Lower lobe of right lung (tissue), 2 donors: Measurements from ENCODE around the gene NMT1. TPM values are rescaled to one million over a fixed set of nuclear protein-coding genes. Genes with fewer than 3 reads are reported as not detected.
"Not testable (repeated sequence)": the region's sequence is repeated elsewhere in the genome, so short reads cannot be mapped to it uniquely, and the experiment has no call there.

ENCODE experiments used
- ATAC-seq, 2 donors: fragments of 200-7000 bp; cut with Tn5 transposase; one replicate each; pipeline ENCODE4 v1.9.1; 2020 to 2022; ENCODE audit warnings: mild to moderate bottlenecking in 2 of 2, moderate library complexity in 2 of 2
- DNase-seq: peaks from one replicate; pipeline ENCODE4 v3.0.0-alpha.2; 2020
- H3K27ac ChIP-seq: fragments of 200-600 bp; one replicate; pipeline ENCODE4 v1.8.0; 2022
- H3K27me3 ChIP-seq: fragments of 200-600 bp; one replicate; pipeline ENCODE4 v1.8.0; 2022; ENCODE audit warnings: low read depth
- H3K36me3 ChIP-seq: fragments of 200-600 bp; one replicate; pipeline ENCODE4 v1.8.0; 2022; ENCODE audit warnings: mild to moderate bottlenecking
- H3K4me1 ChIP-seq: fragments of 200-600 bp; one replicate; pipeline ENCODE4 v1.8.0; 2022
- H3K4me3 ChIP-seq: fragments of 200-600 bp; one replicate; pipeline ENCODE4 v1.8.0; 2022; ENCODE audit warnings: mild to moderate bottlenecking
- H3K9me3 ChIP-seq: fragments of 200-600 bp; one replicate; pipeline ENCODE4 v1.8.0; 2022
- intact Hi-C: fragments of 100-400 bp; cut with DNase I; formaldehyde crosslinking; loops from one replicate; pipeline ENCODE4 v1.11.0; 2022
- total RNA-seq: library from RNA; stranded (reverse); fragmentation: NEBNext Ultra II Directional; extraction: Animal tissue kit (Norgen Biotek cat#: 25700); gene quantifications from one replicate; pipeline ENCODE4 v1.2.1, GENCODE V29; 2021
- TF ChIP-seq, protein P1 (sequence below): fragments of 200-600 bp; IDR thresholded peaks from one replicate; pipeline ENCODE4 v1.8.0; 2022; ENCODE audit warnings: antibody characterized with exemption, mild to moderate bottlenecking
- donor health status: DM: no; HTN: yes; CAD: no; lungs with severe emphysema.

Gene NMT1
- total RNA-seq, 1 donor from 2014 or later = 117 TPM

DNA sequence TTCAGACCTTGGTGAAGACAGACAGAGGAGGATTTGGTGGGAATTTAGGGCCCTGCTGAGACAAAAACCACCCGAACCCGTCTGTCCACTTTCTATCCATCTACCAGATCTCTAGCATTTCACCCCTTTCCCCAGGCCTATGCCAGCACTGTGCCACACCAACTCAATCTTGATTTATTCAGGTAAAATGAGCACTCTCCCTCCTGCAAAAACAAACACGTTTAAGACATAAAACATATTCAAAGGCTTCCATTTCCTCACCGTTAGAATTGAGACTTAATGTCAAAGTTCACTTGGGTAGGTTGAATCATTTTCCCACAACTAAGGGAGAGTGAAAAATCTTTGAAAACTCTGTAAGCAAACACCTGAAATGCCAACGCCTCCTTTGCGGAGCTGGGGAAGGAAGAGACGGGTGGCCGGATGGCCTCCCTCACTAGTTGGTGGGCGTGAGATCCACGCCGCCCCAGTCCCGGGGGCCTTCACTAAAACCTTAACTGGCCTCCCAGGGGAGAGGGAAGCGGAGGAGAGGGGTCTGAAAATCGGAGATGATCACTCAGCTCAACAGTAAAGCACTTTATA lies 10.5 kb upstream of the NMT1 start:
- H3K36me3 ChIP-seq = no peaks in the 10 kb centered on the region
- ATAC-seq (peak; percentile 9 to 34), DNase-seq (no peak)
- H3K27me3 ChIP-seq = no peaks in the 10 kb centered on the region
- TF ChIP-seq, protein P1, sequence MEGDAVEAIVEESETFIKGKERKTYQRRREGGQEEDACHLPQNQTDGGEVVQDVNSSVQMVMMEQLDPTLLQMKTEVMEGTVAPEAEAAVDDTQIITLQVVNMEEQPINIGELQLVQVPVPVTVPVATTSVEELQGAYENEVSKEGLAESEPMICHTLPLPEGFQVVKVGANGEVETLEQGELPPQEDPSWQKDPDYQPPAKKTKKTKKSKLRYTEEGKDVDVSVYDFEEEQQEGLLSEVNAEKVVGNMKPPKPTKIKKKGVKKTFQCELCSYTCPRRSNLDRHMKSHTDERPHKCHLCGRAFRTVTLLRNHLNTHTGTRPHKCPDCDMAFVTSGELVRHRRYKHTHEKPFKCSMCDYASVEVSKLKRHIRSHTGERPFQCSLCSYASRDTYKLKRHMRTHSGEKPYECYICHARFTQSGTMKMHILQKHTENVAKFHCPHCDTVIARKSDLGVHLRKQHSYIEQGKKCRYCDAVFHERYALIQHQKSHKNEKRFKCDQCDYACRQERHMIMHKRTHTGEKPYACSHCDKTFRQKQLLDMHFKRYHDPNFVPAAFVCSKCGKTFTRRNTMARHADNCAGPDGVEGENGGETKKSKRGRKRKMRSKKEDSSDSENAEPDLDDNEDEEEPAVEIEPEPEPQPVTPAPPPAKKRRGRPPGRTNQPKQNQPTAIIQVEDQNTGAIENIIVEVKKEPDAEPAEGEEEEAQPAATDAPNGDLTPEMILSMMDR = no peak
- no peaks in the 10 kb centered on the region for H3K9me3 ChIP-seq
- peak overlapping the region; percentile 72 for H3K4me3 ChIP-seq
- intact Hi-C loops = no loop called here
- peak overlapping the region; percentile 92 for H3K27ac ChIP-seq
- H3K4me1 ChIP-seq = peaks cover 21% of the 10 kb centered on the region

DNA sequence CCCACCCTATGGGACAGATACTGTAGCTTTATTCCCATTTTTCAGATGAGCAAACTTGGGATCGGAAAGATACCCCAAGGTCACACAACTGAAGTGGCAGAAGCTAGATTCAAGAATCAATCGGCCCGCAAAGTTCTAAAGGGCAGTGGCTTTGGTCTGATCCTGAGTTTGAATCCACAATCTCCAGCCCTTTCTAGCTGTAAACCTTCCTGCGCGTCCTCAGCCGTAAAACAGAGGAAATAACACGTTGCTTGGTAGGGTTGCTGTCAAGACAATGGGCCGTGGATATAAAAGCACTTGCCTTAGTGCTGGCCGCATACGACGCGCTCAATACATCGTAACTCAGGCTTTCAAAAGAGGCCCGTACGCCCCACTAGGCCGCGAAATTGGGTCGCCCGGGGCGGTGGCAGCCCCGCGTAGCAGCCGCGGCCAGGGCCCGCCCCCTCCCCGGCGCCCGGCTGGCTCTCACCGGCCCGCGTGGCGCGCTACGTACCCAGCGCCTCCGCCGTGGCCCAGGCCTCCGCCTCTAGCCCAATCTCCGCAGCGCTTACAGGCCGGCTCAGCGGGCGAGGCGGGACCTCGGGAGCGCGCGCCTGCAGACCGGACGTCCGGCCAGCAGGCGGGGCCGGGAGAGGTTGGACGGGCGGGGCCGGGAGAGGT lies 9.9 kb upstream of the NMT1 start, which contains the start of gene DCAKD:
TSS of gene DCAKD (minus strand) at position 573 of the 660 bp plus-strand sequence. CDS start 16,747 bp downstream, outside the sequence.
- intact Hi-C loops = no loop called here
- Histone ChIP-seq H3K36me3 (no peaks in the 10 kb centered on the region), H3K27me3 (no peaks in the 10 kb centered on the region), H3K27ac (peak within 1 kb of the TSS; percentile 92), H3K9me3 (no peaks in the 10 kb centered on the region), H3K4me3 (peak within 1 kb of the TSS; percentile 73), H3K4me1 (peaks cover 21% of the 10 kb centered on the region)
- DNase-seq (peak; percentile 97), ATAC-seq (peak; percentile 99 to 100)
- TF ChIP-seq, protein P1 = no peak

DNA sequence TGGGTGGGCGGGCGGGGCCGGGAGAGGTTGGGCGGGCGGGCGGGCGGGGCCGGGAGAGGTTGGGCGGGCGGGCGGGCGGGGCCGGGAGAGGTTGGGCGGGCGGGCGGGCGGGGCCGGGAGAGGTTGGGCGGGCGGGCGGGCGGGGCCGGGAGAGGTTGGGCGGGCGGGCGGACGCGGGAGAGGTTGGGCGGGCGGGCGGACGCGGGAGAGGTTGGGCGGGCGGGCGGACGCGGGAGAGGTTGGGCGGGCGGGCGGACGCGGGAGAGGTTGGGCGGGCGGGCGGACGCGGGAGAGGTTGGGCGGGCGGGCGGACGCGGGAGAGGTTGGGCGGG lies 9.4 kb upstream of the NMT1 start:
- H3K9me3 ChIP-seq, DNase-seq, H3K27me3 ChIP-seq, H3K36me3 ChIP-seq, intact Hi-C loops, ATAC-seq: not testable (repeated sequence)
- H3K4me1 ChIP-seq = peaks cover 21% of the 10 kb centered on the region
- peak overlapping the region; percentile 90 for H3K27ac ChIP-seq
- peak overlapping the region; percentile 73 for H3K4me3 ChIP-seq

DNA sequence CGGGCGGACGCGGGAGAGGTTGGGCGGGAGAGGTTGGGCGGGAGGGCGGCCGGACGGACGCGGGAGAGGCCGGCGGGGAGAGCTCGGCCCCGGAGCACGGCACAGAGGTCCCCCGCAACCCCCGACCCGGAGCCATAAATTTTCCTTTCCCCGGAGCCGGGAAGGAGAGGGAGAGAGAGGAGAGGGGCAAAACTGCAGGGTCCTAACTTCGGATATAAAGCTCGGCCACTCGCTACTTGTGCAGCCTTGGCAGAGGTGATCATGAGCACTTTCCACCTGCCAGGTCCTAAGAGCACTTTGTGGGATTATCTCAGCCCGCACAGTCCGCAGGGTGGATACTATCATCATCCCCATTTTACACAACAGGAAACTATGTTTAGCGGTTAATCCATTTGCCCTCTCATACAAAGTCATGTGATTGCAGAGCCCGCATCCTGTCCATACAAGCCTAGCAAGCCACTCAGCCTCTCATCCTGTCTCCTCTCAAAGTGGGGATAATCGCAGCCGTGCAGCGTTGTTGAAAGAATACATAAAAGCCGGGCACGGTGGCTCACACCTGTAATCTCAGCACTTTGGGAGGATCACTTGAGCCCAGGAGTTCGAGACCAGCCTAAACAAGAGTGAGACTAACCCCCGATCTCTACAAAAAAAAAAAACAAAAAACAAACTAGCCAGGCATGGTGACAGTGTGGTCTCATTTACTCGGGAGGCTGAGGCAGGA lies 8.9 kb upstream of the NMT1 start:
- ATAC-seq = peak in 1 of 2 donors; percentile 47
- peak overlapping the region; percentile 90 for H3K27ac ChIP-seq

DNA sequence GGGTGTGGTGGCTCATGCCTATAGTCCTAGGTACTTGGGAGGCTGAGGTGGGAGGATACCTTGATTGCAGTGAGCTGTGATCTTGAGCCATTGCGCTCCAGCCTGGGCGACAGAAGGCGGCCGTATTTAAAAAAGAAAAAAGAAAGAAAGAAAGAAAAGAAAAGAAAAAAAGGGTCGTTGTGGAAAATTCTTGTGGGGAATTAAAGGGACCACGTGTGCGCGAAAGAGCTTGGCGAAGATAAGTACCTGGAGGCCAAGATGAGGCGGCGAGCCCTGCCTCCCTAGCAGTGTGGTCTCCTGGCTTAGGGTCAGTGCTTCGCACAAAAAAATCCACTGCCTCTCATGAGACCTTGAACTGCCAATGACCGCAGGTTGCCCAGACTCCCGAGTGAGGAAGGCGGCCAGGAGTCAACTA lies 728 bp upstream of the NMT1 start:
- no peaks in the 10 kb centered on the region for H3K9me3 ChIP-seq
- ATAC-seq (peak in 1 of 2 donors; percentile 13), DNase-seq (no peak)
- H3K36me3 ChIP-seq = peaks cover 5% of the 10 kb centered on the region
- H3K27me3 ChIP-seq = no peaks in the 10 kb centered on the region
- H3K4me1 ChIP-seq = peaks cover 50% of the 10 kb centered on the region
- H3K4me3 ChIP-seq = peak overlapping the region; percentile 96
- TF ChIP-seq, protein P1 = no peak
- H3K27ac ChIP-seq = peak overlapping the region; percentile 91
- intact Hi-C loops = no loop called here

More for the DNA sequence above, 8.9 kb upstream of the NMT1 start:
- intact Hi-C loops = no loop called here
- H3K27me3 ChIP-seq = no peaks in the 10 kb centered on the region
- H3K9me3 ChIP-seq = no peaks in the 10 kb centered on the region
- peak; percentile 55 for DNase-seq
- H3K4me1 ChIP-seq = peaks cover 21% of the 10 kb centered on the region
- no peaks in the 10 kb centered on the region for H3K36me3 ChIP-seq
- H3K4me3 ChIP-seq = peak overlapping the region; percentile 73
- TF ChIP-seq, protein P1 = no peak
